HG02610 (cell line): Measurements from ENCODE around the gene TRAPPC13.
"Not testable (repeated sequence)": the region's sequence is repeated elsewhere in the genome, so short reads cannot be mapped to it uniquely, and the experiment has no call there.

ENCODE experiments used
- ATAC-seq: cut with Tn5 transposase; IDR thresholded peaks from one replicate; pipeline ENCODE4 v1.9.1; 2021; ENCODE audit warnings: mild to moderate bottlenecking, moderate library complexity; ENCODE audit not compliant: unreplicated experiment

The TRAPPC13 gene

GRCh38 chr5:65624571-65625555 lies at the start of gene TRAPPC13, which contains the start of gene SHLD3:
TRAPPC13 (plus strand) TSS chr5:65625027; CDS start chr5:65625061, 34 bp downstream.
SHLD3 (plus strand) TSS chr5:65625027; CDS start chr5:65629588, 4,561 bp downstream.
- peak; percentile 73 for ATAC-seq

GRCh38 chr5:65577141-65577540 lies 47.7 kb upstream of the TRAPPC13 start:
- ATAC-seq: no peak

GRCh38 chr5:65588694-65589093 lies 36.1 kb upstream of the TRAPPC13 start:
- ATAC-seq: no peak

- not testable (repeated sequence) for ATAC-seq
Measured at GRCh38 chr5:65601761-65602160, 23.1 kb upstream of the TRAPPC13 start.

GRCh38 chr5:65611524-65611923 lies 13.3 kb upstream of the TRAPPC13 start:
- ATAC-seq: no peak

- ATAC-seq: no peak
Measured at GRCh38 chr5:65612298-65612907, 12.4 kb upstream of the TRAPPC13 start.

GRCh38 chr5:65620021-65620420 lies 4.8 kb upstream of the TRAPPC13 start:
- ATAC-seq: no peak

- ATAC-seq: not testable (repeated sequence)
Measured at GRCh38 chr5:65621961-65622360, 2.9 kb upstream of the TRAPPC13 start.

- no peak for ATAC-seq
Measured at GRCh38 chr5:65623482-65623881, 1.3 kb upstream of the TRAPPC13 start.

- peak; percentile 95 for ATAC-seq
Measured at GRCh38 chr5:65624025-65624570, 729 bp upstream of the TRAPPC13 start, which contains the start of gene TRIM23. TRIM23 (minus strand) TSS chr5:65624333; CDS start chr5:65624274, 59 bp downstream.

- no peak for ATAC-seq
Measured at GRCh38 chr5:65625743-65626142, 916 bp downstream of the TRAPPC13 start.

GRCh38 chr5:65630981-65631380 lies 6.2 kb downstream of the TRAPPC13 start:
- no peak for ATAC-seq

GRCh38 chr5:65640240-65640639 lies 15.4 kb downstream of the TRAPPC13 start:
- ATAC-seq: no peak

GRCh38 chr5:65646938-65647337 lies 22.1 kb downstream of the TRAPPC13 start:
- no peak for ATAC-seq

GRCh38 chr5:65647941-65648340 lies 23.1 kb downstream of the TRAPPC13 start:
- ATAC-seq: no peak

GRCh38 chr5:65651144-65651543 lies 26.3 kb downstream of the TRAPPC13 start:
- ATAC-seq: no peak

- no peak for ATAC-seq
Measured at GRCh38 chr5:65654713-65655112, 29.9 kb downstream of the TRAPPC13 start.

GRCh38 chr5:65663804-65664521 lies 39.1 kb downstream of the TRAPPC13 start:
- ATAC-seq: no peak

- ATAC-seq: no peak
Measured at GRCh38 chr5:65668696-65669095, 43.9 kb downstream of the TRAPPC13 start.

GRCh38 chr5:65672796-65673195 lies 48.0 kb downstream of the TRAPPC13 start:
- no peak for ATAC-seq

- ATAC-seq: no peak
Measured at GRCh38 chr5:65674749-65675148, 49.9 kb downstream of the TRAPPC13 start.
